Gastrocnemius medialis (tissue), 4 donors: ENCODE results near the gene PTPRN2. TPM values are rescaled to one million over a fixed set of nuclear protein-coding genes. Genes with fewer than 3 reads are reported as not detected.

Experiments used
- ATAC-seq, 2 donors: fragments of 150-250 bp; one replicate each; pipeline ENCODE4 v1.9.1; 2016
- DNase-seq, 2 donors: peaks; one replicate each; pipeline ENCODE4 v3.0.0-alpha.2; 2019
- H3K27ac ChIP-seq, 4 donors: fragments of 200-600 bp; sonication (generic); 1 replicate in 1 of 4; 2 replicates in 3 of 4; pipeline ENCODE4 v1.5.1; 2016 to 2018; ENCODE audit warnings: mild to moderate bottlenecking in 2 of 4, moderate library complexity in 1 of 4
- H3K27me3 ChIP-seq, 3 donors: fragments of 200-600 bp; sonication (generic) in 2 of 3; 1 replicate in 1 of 3; 2 replicates in 2 of 3; pipeline versions ENCODE4 v1.5.1 to v1.6.0; 2016 to 2019; ENCODE audit warnings: mild to moderate bottlenecking in 1 of 3, moderate library complexity in 1 of 3
- H3K36me3 ChIP-seq, 2 donors: fragments of 200-600 bp; sonication (generic) in 1 of 2; one replicate each; pipeline ENCODE4 v1.5.1; 2017 to 2018
- H3K4me1 ChIP-seq, 2 donors: fragments of 200-600 bp; sonication (generic) in 1 of 2; one replicate each; pipeline ENCODE4 v1.5.1; 2016 to 2017; ENCODE audit warnings: mild to moderate bottlenecking in 2 of 2
- H3K4me3 ChIP-seq, 4 donors: fragments of 200-600 bp; sonication (generic) in 3 of 4; 1 replicate in 1 of 4; 2 replicates in 3 of 4; pipeline ENCODE4 v1.5.1; 2016 to 2019; ENCODE audit warnings: mild to moderate bottlenecking in 2 of 4
- H3K9me3 ChIP-seq, 3 donors: fragments of 200-600 bp; sonication (generic) in 2 of 3; 1 replicate in 1 of 3; 2 replicates in 2 of 3; pipeline ENCODE4 v1.5.1; 2016 to 2019
- POLR2A ChIP-seq, 2 donors: fragments of 450-650 bp; IDR thresholded peaks; one replicate each; pipeline ENCODE4 v1.6.1; 2017; ENCODE audit warnings: antibody characterized with exemption in 2 of 2, mild to moderate bottlenecking in 2 of 2, moderate library complexity in 2 of 2
- in situ Hi-C, 4 donors: fragments of 200-750 bp; cut with MboI; loops; one replicate each; pipeline versions ENCODE4 v1.15.0 to v1.8.0; 2017; ENCODE audit warnings: low sequenced_read_pairs in 4 of 4
- intact Hi-C: fragments of 100-400 bp; cut with DNase I; formaldehyde crosslinking; loops from one replicate; pipeline ENCODE4 v1.15.1; 2023; ENCODE audit warnings: low total_unique reads
- total RNA-seq, 4 donors: library from RNA; depleted of rRNA; stranded (reverse); fragments of >200 nt; gene quantifications; one replicate each; pipeline versions ENCODE4 v1.1.0 to v1.2.3, GENCODE V29; 2016
- TF ChIP-seq, protein P1 (sequence below), 5 experiments: fragments of 450-650 bp in 3 of 5; fragments of 200-600 bp in 2 of 5; sonication (generic) in 2 of 5; IDR thresholded peaks in 4 of 5; conservative IDR thresholded peaks in 1 of 5; 1 replicate in 4 of 5; 2 replicates in 1 of 5; pipeline ENCODE4 v1.5.1; 2016 to 2019; ENCODE audit warnings: antibody characterized with exemption in 5 of 5, mild to moderate bottlenecking in 3 of 5, moderate library complexity in 3 of 5

PTPRN2 gene
- total RNA-seq, 4 donors from 2014 or later: 0.66 to 0.85 (median 0.81) TPM

- Histone ChIP-seq H3K36me3 (no peaks in the 10 kb centered on the region), H3K4me1 (no peaks in the 10 kb centered on the region), H3K4me3 (no peak overlapping the region), H3K9me3 (no peaks in the 10 kb centered on the region), H3K27me3 (no peaks in the 10 kb centered on the region), H3K27ac (no peak overlapping the region)
- TF ChIP-seq POLR2A (IDR thresholded peaks at IDR 0.05): no peak
- TF ChIP-seq, protein P1, sequence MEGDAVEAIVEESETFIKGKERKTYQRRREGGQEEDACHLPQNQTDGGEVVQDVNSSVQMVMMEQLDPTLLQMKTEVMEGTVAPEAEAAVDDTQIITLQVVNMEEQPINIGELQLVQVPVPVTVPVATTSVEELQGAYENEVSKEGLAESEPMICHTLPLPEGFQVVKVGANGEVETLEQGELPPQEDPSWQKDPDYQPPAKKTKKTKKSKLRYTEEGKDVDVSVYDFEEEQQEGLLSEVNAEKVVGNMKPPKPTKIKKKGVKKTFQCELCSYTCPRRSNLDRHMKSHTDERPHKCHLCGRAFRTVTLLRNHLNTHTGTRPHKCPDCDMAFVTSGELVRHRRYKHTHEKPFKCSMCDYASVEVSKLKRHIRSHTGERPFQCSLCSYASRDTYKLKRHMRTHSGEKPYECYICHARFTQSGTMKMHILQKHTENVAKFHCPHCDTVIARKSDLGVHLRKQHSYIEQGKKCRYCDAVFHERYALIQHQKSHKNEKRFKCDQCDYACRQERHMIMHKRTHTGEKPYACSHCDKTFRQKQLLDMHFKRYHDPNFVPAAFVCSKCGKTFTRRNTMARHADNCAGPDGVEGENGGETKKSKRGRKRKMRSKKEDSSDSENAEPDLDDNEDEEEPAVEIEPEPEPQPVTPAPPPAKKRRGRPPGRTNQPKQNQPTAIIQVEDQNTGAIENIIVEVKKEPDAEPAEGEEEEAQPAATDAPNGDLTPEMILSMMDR (IDR thresholded peaks at IDR 0.05 in 4 of 5, conservative IDR thresholded peaks at IDR 0.05 in 1 of 5): no peak
- intact Hi-C loops: no loop called here
- no peak for ATAC-seq
- in situ Hi-C loops: no loop called here
- DNase-seq: no peak
These were observed 310.1 kb downstream of the PTPRN2 start for GRCh38 chr7:158277219-158278141.

DNA sequence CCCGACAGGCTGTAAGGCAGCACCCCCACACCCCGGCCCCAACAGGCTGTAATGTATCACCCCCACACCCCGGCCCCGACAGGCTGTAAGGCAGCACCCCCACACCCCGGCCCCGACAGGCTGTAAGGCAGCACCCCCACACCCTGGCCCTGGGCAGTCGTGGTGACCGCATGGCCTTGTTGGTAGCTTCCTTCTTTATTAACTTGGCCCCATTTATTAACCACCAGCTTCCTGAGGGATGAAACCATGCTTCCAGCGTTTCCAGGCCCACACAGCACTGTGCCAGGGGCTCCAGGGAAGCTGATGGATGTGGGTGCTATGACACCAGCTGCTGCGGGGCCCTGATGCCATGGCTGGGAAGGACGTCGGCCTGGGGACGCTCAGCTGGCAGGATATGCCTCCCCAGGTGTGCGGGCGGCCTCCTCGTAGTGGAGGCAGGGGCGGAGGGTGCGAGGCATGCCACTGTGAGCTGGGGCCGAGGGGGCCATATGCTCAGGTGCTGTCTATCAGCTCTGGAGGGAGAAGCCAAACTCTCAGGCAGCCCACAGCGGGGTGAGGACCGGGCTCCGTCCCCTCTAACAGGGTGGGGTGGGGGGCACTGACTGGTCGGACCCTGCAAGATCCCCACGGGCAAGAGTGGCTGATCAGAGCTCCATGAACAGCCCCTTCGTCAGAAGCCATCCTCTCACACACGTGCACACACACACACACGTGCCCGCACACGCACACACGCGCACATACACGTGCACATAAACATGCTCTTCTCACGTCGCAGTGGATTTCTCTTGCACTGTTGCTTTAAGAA is 311.0 kb downstream of the PTPRN2 start:
- Histone ChIP-seq H3K27me3 (no peaks in the 10 kb centered on the region), H3K27ac (no peak overlapping the region), H3K36me3 (no peaks in the 10 kb centered on the region), H3K4me1 (no peaks in the 10 kb centered on the region), H3K9me3 (no peaks in the 10 kb centered on the region), H3K4me3 (no peak overlapping the region)
- in situ Hi-C loops (no loop called here), intact Hi-C loops (no loop called here)
- no peak for ATAC-seq
- DNase-seq: no peak
- TF ChIP-seq, protein P1 (IDR thresholded peaks at IDR 0.05 in 4 of 5, conservative IDR thresholded peaks at IDR 0.05 in 1 of 5): no peak
- no peak for TF ChIP-seq POLR2A (IDR thresholded peaks at IDR 0.05)

DNA sequence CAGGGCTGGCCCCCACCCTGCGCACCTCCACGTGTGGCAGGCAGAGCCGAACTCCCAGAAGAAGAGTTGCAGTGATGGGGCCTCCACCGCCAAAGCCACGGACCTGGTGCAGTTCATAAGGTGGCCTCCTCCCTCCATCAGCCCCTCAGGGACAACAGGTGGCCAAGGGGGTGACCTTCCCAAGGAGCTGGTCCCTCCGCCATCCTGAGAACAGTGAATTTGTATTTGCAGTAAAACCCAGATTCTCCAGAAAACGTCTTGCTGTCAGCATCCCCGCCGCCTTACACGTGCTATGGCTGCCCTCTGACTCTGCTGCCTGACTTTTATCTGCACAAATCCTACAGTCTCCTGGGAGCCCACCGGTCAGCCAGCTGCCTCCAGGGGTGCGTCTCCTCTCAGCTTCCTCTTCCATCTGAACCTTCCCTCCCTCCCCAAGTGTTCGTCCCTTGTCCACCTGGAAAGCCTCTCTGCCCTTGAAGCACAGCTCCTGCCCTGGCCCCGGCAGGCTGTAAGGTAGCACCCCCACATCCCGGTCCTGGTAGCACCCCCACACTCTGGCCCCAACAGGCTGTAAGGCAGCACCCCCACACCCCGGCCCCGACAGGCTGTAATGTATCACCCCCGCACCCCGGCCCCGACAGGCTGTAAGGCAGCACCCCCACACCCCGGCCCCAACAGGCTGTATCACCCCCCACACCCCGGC is 311.8 kb downstream of the PTPRN2 start:
- H3K4me1 ChIP-seq: no peaks in the 10 kb centered on the region
- H3K36me3 ChIP-seq: no peaks in the 10 kb centered on the region
- in situ Hi-C loops: no loop called here
- TF ChIP-seq POLR2A (IDR thresholded peaks at IDR 0.05): no peak
- TF ChIP-seq, protein P1 (IDR thresholded peaks at IDR 0.05 in 4 of 5, conservative IDR thresholded peaks at IDR 0.05 in 1 of 5): no peak
- intact Hi-C loops: no loop called here
- no peaks in the 10 kb centered on the region for H3K9me3 ChIP-seq
- DNase-seq (no peak), ATAC-seq (no peak)
- no peak overlapping the region for H3K4me3 ChIP-seq
- H3K27ac ChIP-seq: no peak overlapping the region
- H3K27me3 ChIP-seq: no peaks in the 10 kb centered on the region

- Histone ChIP-seq H3K36me3 (no peaks in the 10 kb centered on the region), H3K4me3 (no peak overlapping the region), H3K27me3 (no peaks in the 10 kb centered on the region), H3K27ac (no peak overlapping the region), H3K9me3 (no peaks in the 10 kb centered on the region), H3K4me1 (no peaks in the 10 kb centered on the region)
- DNase-seq (no peak), ATAC-seq (no peak)
- intact Hi-C loops: no loop called here
- TF ChIP-seq, protein P1 (IDR thresholded peaks at IDR 0.05 in 4 of 5, conservative IDR thresholded peaks at IDR 0.05 in 1 of 5): no peak
- no peak for TF ChIP-seq POLR2A (IDR thresholded peaks at IDR 0.05)
- in situ Hi-C loops: no loop called here
These were observed 312.6 kb downstream of the PTPRN2 start for GRCh38 chr7:158274996-158275395.
